Transverse colon (tissue), 3 donors: ENCODE data around the gene POF1B.

Experiments used
- EP300 ChIP-seq: sonication (generic); formaldehyde crosslinking; IDR thresholded peaks from one replicate; pipeline ENCODE4 v1.6.1; 2017; ENCODE audit warnings: antibody characterized with exemption, low read depth
- TF ChIP-seq, protein P1 (sequence below), 5 experiments: fragments of 200-600 bp in 3 of 5; fragments of 450-650 bp in 2 of 5; sonication (generic) in 3 of 5; IDR thresholded peaks; 1 replicate in 2 of 5; 2 replicates in 3 of 5; pipeline ENCODE4 v1.5.1; 2016 to 2017; ENCODE audit warnings: antibody characterized with exemption in 5 of 5, inconsistent platforms in 3 of 5, mild to moderate bottlenecking in 2 of 5, moderate library complexity in 1 of 5

DNA sequence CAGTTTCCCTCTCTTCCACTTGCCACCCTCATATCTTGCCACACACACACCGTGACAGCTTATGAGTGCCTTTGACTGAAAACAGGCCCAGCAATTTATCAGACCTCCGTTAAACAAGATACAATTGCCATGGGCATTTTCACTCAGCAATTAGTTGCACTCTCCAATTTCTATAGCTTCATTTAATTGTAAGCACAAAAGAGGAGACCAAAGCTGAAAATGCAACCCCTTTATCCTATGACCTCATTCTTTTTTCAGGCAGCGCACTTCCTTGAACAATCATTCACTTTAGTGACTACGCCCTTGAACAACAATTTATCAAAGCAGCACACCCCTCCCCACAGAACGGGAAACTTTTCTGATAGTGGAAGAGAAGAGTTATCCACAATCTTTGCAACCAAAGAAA is 4.1 kb downstream of the POF1B start:
- no peak for TF ChIP-seq EP300
- TF ChIP-seq, protein P1, sequence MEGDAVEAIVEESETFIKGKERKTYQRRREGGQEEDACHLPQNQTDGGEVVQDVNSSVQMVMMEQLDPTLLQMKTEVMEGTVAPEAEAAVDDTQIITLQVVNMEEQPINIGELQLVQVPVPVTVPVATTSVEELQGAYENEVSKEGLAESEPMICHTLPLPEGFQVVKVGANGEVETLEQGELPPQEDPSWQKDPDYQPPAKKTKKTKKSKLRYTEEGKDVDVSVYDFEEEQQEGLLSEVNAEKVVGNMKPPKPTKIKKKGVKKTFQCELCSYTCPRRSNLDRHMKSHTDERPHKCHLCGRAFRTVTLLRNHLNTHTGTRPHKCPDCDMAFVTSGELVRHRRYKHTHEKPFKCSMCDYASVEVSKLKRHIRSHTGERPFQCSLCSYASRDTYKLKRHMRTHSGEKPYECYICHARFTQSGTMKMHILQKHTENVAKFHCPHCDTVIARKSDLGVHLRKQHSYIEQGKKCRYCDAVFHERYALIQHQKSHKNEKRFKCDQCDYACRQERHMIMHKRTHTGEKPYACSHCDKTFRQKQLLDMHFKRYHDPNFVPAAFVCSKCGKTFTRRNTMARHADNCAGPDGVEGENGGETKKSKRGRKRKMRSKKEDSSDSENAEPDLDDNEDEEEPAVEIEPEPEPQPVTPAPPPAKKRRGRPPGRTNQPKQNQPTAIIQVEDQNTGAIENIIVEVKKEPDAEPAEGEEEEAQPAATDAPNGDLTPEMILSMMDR (IDR thresholded peaks at IDR 0.05), result no peak
